H1 (cell line): ENCODE data around the gene TXN2. TPM values are rescaled to one million over a fixed set of nuclear protein-coding genes. Genes with fewer than 3 reads are reported as not detected.

Experiments
- ASH2L ChIP-seq: fragments of 200-600, 300-600 bp; sonication (generic); IDR thresholded peaks from one replicate; pipeline ENCODE4 v1.7.1; 2017; ENCODE audit warnings: low read length
- CEBPB ChIP-seq: IDR thresholded peaks from 2 replicates; pipeline ENCODE4 v1.6.1; 2012; ENCODE audit warnings: low read depth, low read length
- JUND ChIP-seq: IDR thresholded peaks from 2 replicates; pipeline ENCODE4 v1.6.1; 2011; ENCODE audit warnings: mild to moderate bottlenecking, improper control_type of control experiment, low read length
- SIRT6 ChIP-seq: IDR thresholded peaks from one replicate; pipeline ENCODE4 v1.7.1; 2012; ENCODE audit warnings: low read length, inconsistent platforms
- SP2 ChIP-seq: IDR thresholded peaks from 2 replicates; pipeline ENCODE4 v1.6.1; 2012; ENCODE audit warnings: mild to moderate bottlenecking, low read length, inconsistent platforms
- TAF1 ChIP-seq: IDR thresholded peaks from 2 replicates; pipeline ENCODE4 v1.6.1; 2011; ENCODE audit warnings: mild to moderate bottlenecking, low read depth, low read length
- TCF12 ChIP-seq: IDR thresholded peaks from 2 replicates; pipeline ENCODE4 v1.6.1; 2011; ENCODE audit warnings: low read depth, mild to moderate bottlenecking, low read length
- polyA plus RNA-seq, 7 experiments: library from polyadenylated mRNA; depleted of rRNA in 3 of 7; stranded (reverse) in 5 of 7; unstranded in 2 of 7; fragments of >200 nt in 5 of 7; fragments of 200-250 nt in 2 of 7; gene quantifications; 1 replicate in 5 of 7; 2 replicates in 1 of 7; 4 replicates in 1 of 7; pipeline versions ENCODE4 v1.2.1 to v1.2.3, GENCODE V29; 2011 to 2013; ENCODE audit warnings: missing spikeins in 2 of 7, mixed read lengths in 2 of 7
- total RNA-seq: library from RNA; stranded (reverse); fragmentation: NEBNext Ultra II Directional; extraction: Animal tissue kit (Norgen Biotek cat#: 25700); gene quantifications from 2 replicates; pipeline ENCODE4 v1.2.1, GENCODE V29; 2021
- TF ChIP-seq, protein P1 (sequence below), 3 experiments: IDR thresholded peaks; 1 replicate in 2 of 3; 2 replicates in 1 of 3; pipeline versions ENCODE4 v1.5.1 to v1.6.1; 2011; ENCODE audit warnings: low read length in 3 of 3, mild to moderate bottlenecking in 3 of 3, inconsistent platforms in 2 of 3, low read depth in 1 of 3, moderate library complexity in 1 of 3; ENCODE audit not compliant: insufficient read depth in 1 of 3; ENCODE audit errors: control extremely low read depth in 1 of 3

TXN2 gene
- total and polyA plus RNA-seq, 2 of the 8 experiments (the other 6 are each of a cell fraction or from before 2014, with no cell fraction given): 47.5 to 116 TPM

DNA sequence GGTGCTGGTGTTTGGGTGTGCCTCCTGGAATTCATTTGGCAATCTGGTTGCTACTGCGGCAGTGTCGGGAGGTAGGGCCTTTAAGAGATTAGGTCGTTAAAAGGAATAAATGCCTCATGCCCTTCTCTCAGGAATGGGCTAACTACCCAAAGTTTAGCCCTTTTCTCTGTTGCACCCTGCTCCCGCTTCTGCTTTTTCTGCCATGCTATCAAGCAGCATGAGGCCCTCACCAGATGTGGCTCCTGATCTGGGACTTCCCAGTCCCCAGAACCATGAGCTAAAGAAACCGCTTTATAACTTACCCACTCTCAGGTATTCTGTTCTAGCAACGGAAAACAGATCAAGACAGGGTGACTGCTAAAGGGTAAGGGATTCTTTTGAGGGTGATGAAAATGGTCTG lies 41.2 kb upstream of the TXN2 start (continued):
- TF ChIP-seq CEBPB (no peak), JUND (no peak), SP2 (no peak), ASH2L (no peak), SIRT6 (no peak), TCF12 (no peak), TAF1 (no peak)
- TF ChIP-seq, protein P1, sequence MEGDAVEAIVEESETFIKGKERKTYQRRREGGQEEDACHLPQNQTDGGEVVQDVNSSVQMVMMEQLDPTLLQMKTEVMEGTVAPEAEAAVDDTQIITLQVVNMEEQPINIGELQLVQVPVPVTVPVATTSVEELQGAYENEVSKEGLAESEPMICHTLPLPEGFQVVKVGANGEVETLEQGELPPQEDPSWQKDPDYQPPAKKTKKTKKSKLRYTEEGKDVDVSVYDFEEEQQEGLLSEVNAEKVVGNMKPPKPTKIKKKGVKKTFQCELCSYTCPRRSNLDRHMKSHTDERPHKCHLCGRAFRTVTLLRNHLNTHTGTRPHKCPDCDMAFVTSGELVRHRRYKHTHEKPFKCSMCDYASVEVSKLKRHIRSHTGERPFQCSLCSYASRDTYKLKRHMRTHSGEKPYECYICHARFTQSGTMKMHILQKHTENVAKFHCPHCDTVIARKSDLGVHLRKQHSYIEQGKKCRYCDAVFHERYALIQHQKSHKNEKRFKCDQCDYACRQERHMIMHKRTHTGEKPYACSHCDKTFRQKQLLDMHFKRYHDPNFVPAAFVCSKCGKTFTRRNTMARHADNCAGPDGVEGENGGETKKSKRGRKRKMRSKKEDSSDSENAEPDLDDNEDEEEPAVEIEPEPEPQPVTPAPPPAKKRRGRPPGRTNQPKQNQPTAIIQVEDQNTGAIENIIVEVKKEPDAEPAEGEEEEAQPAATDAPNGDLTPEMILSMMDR (IDR thresholded peaks at IDR 0.05; ENCODE audit: control extremely low read depth in 1 of 3, insufficient read depth in 1 of 3, low read depth in 1 of 3, low read length in 3 of 3): no peak
